HT1080 (cell line): ENCODE results near the gene RRP1. TPM values are rescaled to one million over a fixed set of nuclear protein-coding genes. Genes with fewer than 3 reads are reported as not detected.
"Not testable (repeated sequence)": the region's sequence is repeated elsewhere in the genome, so short reads cannot be mapped to it uniquely, and the experiment has no call there.

Experiments used
- DNase-seq: peaks from one replicate; pipeline ENCODE4 v3.0.0-alpha.2; 2015; ENCODE audit warnings: low read depth
- small RNA-seq: library from RNA; depleted of rRNA; stranded (forward); fragments of <200 nt; gene quantifications from one replicate; pipeline ENCODE3, GENCODE V24; 2014
- total RNA-seq: library from RNA; depleted of rRNA; stranded (reverse); fragments of >200 nt; shearing (Covaris generic); gene quantifications from 2 replicates; pipeline ENCODE4 v1.2.3, GENCODE V29; 2014; rRNA removed

The RRP1 gene
- total RNA-seq, 1 experiment from 2014 or later: 34.0 TPM

- no peak for DNase-seq
Measured at GRCh38 chr21:43835861-43836260, 46.5 kb downstream of the RRP1 start.

GRCh38 chr21:43836616-43837015, 47.2 kb downstream of the RRP1 start:
- DNase-seq: no peak

GRCh38 chr21:43840259-43840658, 50.9 kb downstream of the RRP1 start:
- DNase-seq: no peak

GRCh38 chr21:43842742-43843141, 53.4 kb downstream of the RRP1 start:
- DNase-seq: no peak

GRCh38 chr21:43844906-43845305, 55.5 kb downstream of the RRP1 start:
- not testable (repeated sequence) for DNase-seq

GRCh38 chr21:43845386-43845785, 56.0 kb downstream of the RRP1 start:
- DNase-seq: no peak

- DNase-seq: no peak
Measured at GRCh38 chr21:43846430-43846829, 57.1 kb downstream of the RRP1 start.

- DNase-seq: no peak
Measured at GRCh38 chr21:43847301-43847700, 57.9 kb downstream of the RRP1 start.

- DNase-seq: no peak
Measured at GRCh38 chr21:43848771-43849170, 59.4 kb downstream of the RRP1 start.

GRCh38 chr21:43849532-43850299, 60.3 kb downstream of the RRP1 start:
- no peak for DNase-seq

- no peak for DNase-seq
Measured at GRCh38 chr21:43850728-43851295, 61.4 kb downstream of the RRP1 start.

- no peak for DNase-seq
Measured at GRCh38 chr21:43851593-43851992, 62.2 kb downstream of the RRP1 start.

- no peak for DNase-seq
Measured at GRCh38 chr21:43853851-43854772, 64.7 kb downstream of the RRP1 start.

Small RNAs within 50 kb of the gene (small RNA-seq; reads per million reads assigned to genes)
- gene AP001052.1: not detected

Other genes starting within 250 kb of the RRP1 start
- gene HSF2BP, start 130.1 kb upstream of the RRP1 start, total RNA-seq: 0.77 and 1.4 TPM in 2 replicates
- gene RRP1B, start 130.0 kb upstream of the RRP1 start, total RNA-seq: 39.0 and 39.1 TPM in 2 replicates
- gene PDXK, start 70.4 kb upstream of the RRP1 start, total RNA-seq: 56.2 and 62.7 TPM in 2 replicates
- gene CSTB, start 13.3 kb upstream of the RRP1 start, total RNA-seq: 24.3 and 55.3 TPM in 2 replicates
- 52.9 and 60.2 TPM in 2 replicates for gene AGPAT3, start 75.6 kb downstream of the RRP1 start, total RNA-seq
- 37.6 and 40.9 TPM in 2 replicates for gene TRAPPC10, start 222.7 kb downstream of the RRP1 start, total RNA-seq